Measurements from ENCODE around the gene AVEN. TPM values are rescaled to one million over a fixed set of nuclear protein-coding genes. Genes with fewer than 3 reads are reported as not detected.

Gene AVEN
- total and polyA plus RNA-seq, 2 donors (not counting 1 experiment from before 2014, with no cell fraction given): 16.0 to 19.2 TPM

- no peak for DNase-seq (ENCODE audit: low read depth in 2 of 2)
- TF ChIP-seq, protein P1, sequence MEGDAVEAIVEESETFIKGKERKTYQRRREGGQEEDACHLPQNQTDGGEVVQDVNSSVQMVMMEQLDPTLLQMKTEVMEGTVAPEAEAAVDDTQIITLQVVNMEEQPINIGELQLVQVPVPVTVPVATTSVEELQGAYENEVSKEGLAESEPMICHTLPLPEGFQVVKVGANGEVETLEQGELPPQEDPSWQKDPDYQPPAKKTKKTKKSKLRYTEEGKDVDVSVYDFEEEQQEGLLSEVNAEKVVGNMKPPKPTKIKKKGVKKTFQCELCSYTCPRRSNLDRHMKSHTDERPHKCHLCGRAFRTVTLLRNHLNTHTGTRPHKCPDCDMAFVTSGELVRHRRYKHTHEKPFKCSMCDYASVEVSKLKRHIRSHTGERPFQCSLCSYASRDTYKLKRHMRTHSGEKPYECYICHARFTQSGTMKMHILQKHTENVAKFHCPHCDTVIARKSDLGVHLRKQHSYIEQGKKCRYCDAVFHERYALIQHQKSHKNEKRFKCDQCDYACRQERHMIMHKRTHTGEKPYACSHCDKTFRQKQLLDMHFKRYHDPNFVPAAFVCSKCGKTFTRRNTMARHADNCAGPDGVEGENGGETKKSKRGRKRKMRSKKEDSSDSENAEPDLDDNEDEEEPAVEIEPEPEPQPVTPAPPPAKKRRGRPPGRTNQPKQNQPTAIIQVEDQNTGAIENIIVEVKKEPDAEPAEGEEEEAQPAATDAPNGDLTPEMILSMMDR (conservative IDR thresholded peaks at IDR 0.05 in 1 of 2, IDR thresholded peaks at IDR 0.05 in 1 of 2; ENCODE audit: low read depth in 1 of 2, low read length in 2 of 2): no peak
- no peak for TF ChIP-seq EZH2 (IDR thresholded peaks at IDR 0.05; ENCODE audit: low read length, missing control alignments)
- H3K9ac ChIP-seq (ENCODE audit: insufficient read depth, low read length): no peak overlapping the region
- H3K79me2 ChIP-seq (ENCODE audit: control insufficient read depth, insufficient read depth, low read length): no peaks in the 10 kb centered on the region
- H2AFZ ChIP-seq (ENCODE audit: low read length): no peak overlapping the region
- H3K4me2 ChIP-seq (ENCODE audit: extremely low read depth, insufficient read depth, low read length): no peak overlapping the region
- no peak overlapping the region for H3K4me3 ChIP-seq (replicated peaks in 1 of 4; ENCODE audit: control extremely low read depth in 1 of 4, insufficient read depth in 1 of 4, low read depth in 3 of 4, low read length in 4 of 4)
- no peaks in the 10 kb centered on the region for H4K20me1 ChIP-seq (ENCODE audit: control insufficient read depth, extremely low read depth, insufficient read depth, low read length)
- H3K4me1 ChIP-seq (ENCODE audit: control insufficient read depth, extremely low read depth, insufficient read depth, low read length): no peaks in the 10 kb centered on the region
- H3K36me3 ChIP-seq (ENCODE audit: control insufficient read depth, insufficient read depth, low read length): no peaks in the 10 kb centered on the region
- H3K27me3 ChIP-seq (ENCODE audit: control insufficient read depth, insufficient read depth, low read length): no peaks in the 10 kb centered on the region
- H3K9me3 ChIP-seq (ENCODE audit: control insufficient read depth, insufficient read depth, low read depth, low read length): no peaks in the 10 kb centered on the region
- no peak overlapping the region for H3K27ac ChIP-seq (ENCODE audit: insufficient read depth, low read length)
Observed at GRCh38 chr15:33888176-33888575, 150.8 kb downstream of the AVEN start.

DNA sequence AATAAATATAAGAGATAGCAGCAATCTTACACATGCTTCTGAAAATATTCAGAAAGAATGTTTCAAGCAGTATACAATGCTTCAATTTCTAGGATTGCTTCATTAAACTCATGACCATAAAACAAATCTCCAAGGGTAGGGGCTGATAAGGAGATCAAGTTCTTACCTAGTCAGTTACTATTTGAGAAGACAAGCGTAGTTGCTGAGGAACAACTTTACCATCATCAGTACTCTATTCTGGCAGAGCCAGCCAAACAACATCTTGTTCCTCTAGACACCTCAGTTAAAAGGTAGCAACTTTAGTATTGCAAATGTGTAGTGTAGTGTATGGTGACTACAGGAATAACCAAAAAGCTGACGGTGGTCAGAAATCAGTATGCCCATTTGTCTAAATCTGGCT lies 156.1 kb downstream of the AVEN start:
- H3K36me3 ChIP-seq (ENCODE audit: control insufficient read depth, insufficient read depth, low read length): no peaks in the 10 kb centered on the region
- H3K79me2 ChIP-seq (ENCODE audit: control insufficient read depth, insufficient read depth, low read length): no peaks in the 10 kb centered on the region
- H3K9ac ChIP-seq (ENCODE audit: insufficient read depth, low read length): no peak overlapping the region
- H3K4me2 ChIP-seq (ENCODE audit: extremely low read depth, insufficient read depth, low read length): no peak overlapping the region
- no peaks in the 10 kb centered on the region for H3K9me3 ChIP-seq (ENCODE audit: control insufficient read depth, insufficient read depth, low read depth, low read length)
- no peak overlapping the region for H2AFZ ChIP-seq (ENCODE audit: low read length)
- no peaks in the 10 kb centered on the region for H3K27me3 ChIP-seq (ENCODE audit: control insufficient read depth, insufficient read depth, low read length)
- H3K4me1 ChIP-seq (ENCODE audit: control insufficient read depth, extremely low read depth, insufficient read depth, low read length): no peaks in the 10 kb centered on the region
- H3K4me3 ChIP-seq (replicated peaks in 1 of 4; ENCODE audit: control extremely low read depth in 1 of 4, insufficient read depth in 1 of 4, low read depth in 3 of 4, low read length in 4 of 4): no peak overlapping the region
- H3K27ac ChIP-seq (ENCODE audit: insufficient read depth, low read length): no peak overlapping the region
- DNase-seq (ENCODE audit: low read depth in 2 of 2): no peak
- H4K20me1 ChIP-seq (ENCODE audit: control insufficient read depth, extremely low read depth, insufficient read depth, low read length): no peaks in the 10 kb centered on the region
- no peak for TF ChIP-seq EZH2 (IDR thresholded peaks at IDR 0.05; ENCODE audit: low read length, missing control alignments)
- TF ChIP-seq, protein P1 (conservative IDR thresholded peaks at IDR 0.05 in 1 of 2, IDR thresholded peaks at IDR 0.05 in 1 of 2; ENCODE audit: low read depth in 1 of 2, low read length in 2 of 2): no peak

DNA sequence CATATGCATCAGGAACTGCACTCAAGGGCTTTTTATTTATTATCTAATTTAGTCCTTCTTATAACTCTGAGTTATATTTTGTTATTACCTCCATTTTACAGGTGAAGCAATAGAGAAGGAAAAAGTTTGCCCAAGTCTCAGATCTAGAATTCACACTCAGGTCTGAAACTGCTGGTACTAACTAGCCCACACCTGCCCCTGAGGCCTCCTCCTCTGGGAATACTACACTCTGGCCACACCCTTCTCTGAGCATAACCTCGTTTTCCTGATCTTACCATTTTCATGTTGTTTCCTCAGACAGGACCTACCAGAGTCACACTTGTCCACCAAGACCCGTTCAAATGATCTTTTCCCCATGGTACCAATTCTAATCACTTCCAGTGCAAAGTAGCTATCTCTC lies 164.8 kb downstream of the AVEN start:
- no peak overlapping the region for H3K4me3 ChIP-seq (replicated peaks in 1 of 4; ENCODE audit: control extremely low read depth in 1 of 4, insufficient read depth in 1 of 4, low read depth in 3 of 4, low read length in 4 of 4)
- H3K4me2 ChIP-seq (ENCODE audit: extremely low read depth, insufficient read depth, low read length): no peak overlapping the region
- no peak overlapping the region for H3K9ac ChIP-seq (ENCODE audit: insufficient read depth, low read length)
- H2AFZ ChIP-seq (ENCODE audit: low read length): no peak overlapping the region
- no peaks in the 10 kb centered on the region for H3K9me3 ChIP-seq (ENCODE audit: control insufficient read depth, insufficient read depth, low read depth, low read length)
- no peaks in the 10 kb centered on the region for H3K4me1 ChIP-seq (ENCODE audit: control insufficient read depth, extremely low read depth, insufficient read depth, low read length)
- no peaks in the 10 kb centered on the region for H4K20me1 ChIP-seq (ENCODE audit: control insufficient read depth, extremely low read depth, insufficient read depth, low read length)
- no peak for DNase-seq (ENCODE audit: low read depth in 2 of 2)
- no peaks in the 10 kb centered on the region for H3K27me3 ChIP-seq (ENCODE audit: control insufficient read depth, insufficient read depth, low read length)
- no peak for TF ChIP-seq EZH2 (IDR thresholded peaks at IDR 0.05; ENCODE audit: low read length, missing control alignments)
- no peak overlapping the region for H3K27ac ChIP-seq (ENCODE audit: insufficient read depth, low read length)
- H3K36me3 ChIP-seq (ENCODE audit: control insufficient read depth, insufficient read depth, low read length): no peaks in the 10 kb centered on the region
- no peaks in the 10 kb centered on the region for H3K79me2 ChIP-seq (ENCODE audit: control insufficient read depth, insufficient read depth, low read length)
